ENCODE data around the gene SPIN1. TPM values are rescaled to one million over a fixed set of nuclear protein-coding genes. Genes with fewer than 3 reads are reported as not detected.
"Not testable (repeated sequence)": the region's sequence is repeated elsewhere in the genome, so short reads cannot be mapped to it uniquely, and the experiment has no call there.

Gene SPIN1
- total and polyA plus RNA-seq, 2 experiments from 2014 or later, result 59.8 to 119 TPM

- Histone ChIP-seq H4K20me1 (ENCODE audit: insufficient read depth, poor library complexity, severe bottlenecking) (no peaks in the 10 kb centered on the region), H3K9me3 (ENCODE audit: low read depth) (no peaks in the 10 kb centered on the region), H3K4me1 (ENCODE audit: insufficient read depth) (peaks cover 5% of the 10 kb centered on the region), H3K27me3 (no peaks in the 10 kb centered on the region), H3K27ac (peak overlapping the region; percentile 84), H2AFZ (no peak overlapping the region), H3K36me3 (replicated peaks; ENCODE audit: insufficient read depth, low read depth) (no peaks in the 10 kb centered on the region), H3K79me2 (no peaks in the 10 kb centered on the region), H3K4me2 (no peak overlapping the region), H3K4me3 (no peak overlapping the region), H3K9me2 (replicated peaks; ENCODE audit: insufficient read depth) (no peaks in the 10 kb centered on the region)
- DNase-seq (ENCODE audit: low spot score), result no peak
- 92% methylated on average over 7 of the region's 7 CpGs for WGBS (ENCODE audit: low lambda C conversion rate, missing lambda C conversion rate)
- no peak for TF ChIP-seq EZH2 (IDR thresholded peaks at IDR 0.05; ENCODE audit: borderline replicate concordance)
- TF ChIP-seq EZH2phosphoT487 (IDR thresholded peaks at IDR 0.05; ENCODE audit: low read depth, severe bottlenecking, unreplicated experiment), result no peak
- TF ChIP-seq, protein P1, sequence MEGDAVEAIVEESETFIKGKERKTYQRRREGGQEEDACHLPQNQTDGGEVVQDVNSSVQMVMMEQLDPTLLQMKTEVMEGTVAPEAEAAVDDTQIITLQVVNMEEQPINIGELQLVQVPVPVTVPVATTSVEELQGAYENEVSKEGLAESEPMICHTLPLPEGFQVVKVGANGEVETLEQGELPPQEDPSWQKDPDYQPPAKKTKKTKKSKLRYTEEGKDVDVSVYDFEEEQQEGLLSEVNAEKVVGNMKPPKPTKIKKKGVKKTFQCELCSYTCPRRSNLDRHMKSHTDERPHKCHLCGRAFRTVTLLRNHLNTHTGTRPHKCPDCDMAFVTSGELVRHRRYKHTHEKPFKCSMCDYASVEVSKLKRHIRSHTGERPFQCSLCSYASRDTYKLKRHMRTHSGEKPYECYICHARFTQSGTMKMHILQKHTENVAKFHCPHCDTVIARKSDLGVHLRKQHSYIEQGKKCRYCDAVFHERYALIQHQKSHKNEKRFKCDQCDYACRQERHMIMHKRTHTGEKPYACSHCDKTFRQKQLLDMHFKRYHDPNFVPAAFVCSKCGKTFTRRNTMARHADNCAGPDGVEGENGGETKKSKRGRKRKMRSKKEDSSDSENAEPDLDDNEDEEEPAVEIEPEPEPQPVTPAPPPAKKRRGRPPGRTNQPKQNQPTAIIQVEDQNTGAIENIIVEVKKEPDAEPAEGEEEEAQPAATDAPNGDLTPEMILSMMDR (IDR thresholded peaks at IDR 0.05; ENCODE audit: poor library complexity), result no peak
These were observed 44.2 kb upstream of the SPIN1 start for GRCh38 chr9:88344013-88344412.

DNA sequence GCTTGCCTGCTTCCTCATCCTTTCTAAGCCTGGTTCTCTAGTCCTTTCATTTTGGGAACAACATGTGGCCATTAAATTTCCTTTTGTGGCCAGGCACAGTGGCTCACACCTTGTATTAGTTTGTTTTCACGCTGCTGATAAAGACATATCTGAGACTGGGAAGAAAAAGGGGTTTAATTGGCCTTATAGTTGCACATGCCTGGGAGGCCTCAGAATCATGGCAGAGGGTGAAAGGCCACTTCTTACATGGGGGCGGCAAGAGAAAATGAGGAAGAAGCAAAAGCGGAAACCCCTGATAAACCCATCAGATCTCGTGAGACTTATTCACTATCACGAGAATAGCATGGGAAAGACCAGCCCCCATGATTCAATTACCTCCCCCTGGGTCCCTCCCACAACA lies 37.9 kb upstream of the SPIN1 start:
- H3K27ac ChIP-seq; DNase-seq (ENCODE audit: low spot score); H3K4me3 ChIP-seq; H3K27me3 ChIP-seq; H3K9me2 ChIP-seq (replicated peaks; ENCODE audit: insufficient read depth); H3K9me3 ChIP-seq (ENCODE audit: low read depth); H3K79me2 ChIP-seq; H3K4me2 ChIP-seq; H2AFZ ChIP-seq; H3K4me1 ChIP-seq (ENCODE audit: insufficient read depth); H4K20me1 ChIP-seq (ENCODE audit: insufficient read depth, poor library complexity, severe bottlenecking); H3K36me3 ChIP-seq (replicated peaks; ENCODE audit: insufficient read depth, low read depth): not testable (repeated sequence)
- 95% methylated on average over 5 of the region's 5 CpGs for WGBS (ENCODE audit: low lambda C conversion rate, missing lambda C conversion rate)

DNA sequence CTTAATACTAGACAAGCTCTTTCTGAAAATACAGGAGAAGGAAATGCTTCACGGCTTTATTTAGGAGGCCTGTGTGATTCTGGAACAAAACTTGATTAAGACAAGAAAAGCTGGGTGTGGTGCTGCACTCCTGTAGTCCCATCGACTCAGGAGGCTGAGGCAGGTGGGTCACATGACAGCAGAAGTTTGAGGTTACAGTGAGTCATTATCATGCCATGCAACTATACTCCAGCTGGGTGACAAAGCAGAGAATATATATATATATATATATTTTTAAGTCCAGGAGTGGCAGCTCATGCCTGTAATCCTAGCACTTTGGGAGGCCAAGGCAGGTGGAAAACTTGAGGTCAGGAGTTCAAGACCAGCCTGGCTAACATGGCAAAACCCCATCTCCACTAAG lies 33.1 kb upstream of the SPIN1 start:
- 89% methylated on average over 2 of the region's 2 CpGs for WGBS (ENCODE audit: low lambda C conversion rate, missing lambda C conversion rate)

GRCh38 chr9:88357250-88357649 lies 31.0 kb upstream of the SPIN1 start:
- H3K79me2 ChIP-seq; DNase-seq (ENCODE audit: low spot score); H3K9me3 ChIP-seq (ENCODE audit: low read depth); H3K4me3 ChIP-seq; H3K4me1 ChIP-seq (ENCODE audit: insufficient read depth); H3K27ac ChIP-seq; H3K4me2 ChIP-seq; H3K36me3 ChIP-seq (replicated peaks; ENCODE audit: insufficient read depth, low read depth); H2AFZ ChIP-seq; H3K27me3 ChIP-seq; H3K9me2 ChIP-seq (replicated peaks; ENCODE audit: insufficient read depth); H4K20me1 ChIP-seq (ENCODE audit: insufficient read depth, poor library complexity, severe bottlenecking): not testable (repeated sequence)

More for the DNA sequence above, 33.1 kb upstream of the SPIN1 start:
- Histone ChIP-seq H3K4me3 (no peak overlapping the region), H3K27me3 (no peaks in the 10 kb centered on the region), H3K79me2 (no peaks in the 10 kb centered on the region), H3K4me1 (ENCODE audit: insufficient read depth) (no peaks in the 10 kb centered on the region), H3K36me3 (replicated peaks; ENCODE audit: insufficient read depth, low read depth) (no peaks in the 10 kb centered on the region), H3K9me3 (ENCODE audit: low read depth) (no peaks in the 10 kb centered on the region), H4K20me1 (ENCODE audit: insufficient read depth, poor library complexity, severe bottlenecking) (no peaks in the 10 kb centered on the region), H3K4me2 (no peak overlapping the region), H3K9me2 (replicated peaks; ENCODE audit: insufficient read depth) (no peaks in the 10 kb centered on the region), H3K27ac (no peak overlapping the region), H2AFZ (no peak overlapping the region)
- DNase-seq (ENCODE audit: low spot score), result peak; percentile 13
- TF ChIP-seq EZH2phosphoT487 (IDR thresholded peaks at IDR 0.05; ENCODE audit: low read depth, severe bottlenecking, unreplicated experiment) (no peak), EZH2 (IDR thresholded peaks at IDR 0.05; ENCODE audit: borderline replicate concordance) (no peak)
- TF ChIP-seq, protein P1 (IDR thresholded peaks at IDR 0.05; ENCODE audit: poor library complexity), result no peak

DNA sequence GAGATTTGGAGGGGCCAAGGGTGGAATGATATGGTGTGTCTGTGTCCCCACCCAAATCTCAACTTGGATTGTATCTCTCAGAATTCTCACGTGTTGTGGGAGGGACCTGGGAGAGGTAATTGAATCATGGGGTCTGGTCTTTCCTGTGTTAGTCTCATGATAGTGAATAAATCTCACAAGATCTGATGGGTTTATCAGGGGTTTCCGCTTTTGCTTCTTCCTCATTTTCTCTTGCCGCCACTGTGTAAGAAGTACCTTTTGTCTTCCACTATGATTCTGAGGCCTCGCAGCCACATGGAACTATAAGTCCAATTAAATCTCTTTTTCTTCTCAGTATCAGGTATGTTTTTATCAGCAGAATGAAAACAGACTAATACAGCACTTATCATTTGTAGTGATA lies 29.5 kb upstream of the SPIN1 start:
- no peak overlapping the region for H2AFZ ChIP-seq
- H3K79me2 ChIP-seq, result no peaks in the 10 kb centered on the region
- WGBS (ENCODE audit: low lambda C conversion rate, missing lambda C conversion rate), result 96% methylated on average over 4 of the region's 4 CpGs
- H3K4me1 ChIP-seq (ENCODE audit: insufficient read depth), result no peaks in the 10 kb centered on the region
- no peaks in the 10 kb centered on the region for H3K27me3 ChIP-seq
- H3K9me2 ChIP-seq (replicated peaks; ENCODE audit: insufficient read depth), result no peaks in the 10 kb centered on the region
- no peak overlapping the region for H3K4me2 ChIP-seq
- no peaks in the 10 kb centered on the region for H3K9me3 ChIP-seq (ENCODE audit: low read depth)
- no peaks in the 10 kb centered on the region for H4K20me1 ChIP-seq (ENCODE audit: insufficient read depth, poor library complexity, severe bottlenecking)
- DNase-seq (ENCODE audit: low spot score), result no peak
- no peaks in the 10 kb centered on the region for H3K36me3 ChIP-seq (replicated peaks; ENCODE audit: insufficient read depth, low read depth)
- no peak overlapping the region for H3K27ac ChIP-seq
- no peak for TF ChIP-seq EZH2phosphoT487 (IDR thresholded peaks at IDR 0.05; ENCODE audit: low read depth, severe bottlenecking, unreplicated experiment)
- no peak for TF ChIP-seq EZH2 (IDR thresholded peaks at IDR 0.05; ENCODE audit: borderline replicate concordance)
- TF ChIP-seq, protein P1 (IDR thresholded peaks at IDR 0.05; ENCODE audit: poor library complexity), result no peak
- H3K4me3 ChIP-seq, result no peak overlapping the region

All from hepatocyte (in vitro differentiated cells).